GM12864 (cell line): ENCODE results near the gene ATP5PD.
"Not testable (repeated sequence)": the region's sequence is repeated elsewhere in the genome, so short reads cannot be mapped to it uniquely, and the experiment has no call there.

Experiments used
- DNase-seq: peaks from one replicate; pipeline ENCODE4 v3.0.0-alpha.2; 2011; ENCODE audit warnings: low read depth
- H3K4me3 ChIP-seq: 2 replicates; pipeline ENCODE4 v1.5.1; 2011; ENCODE audit warnings: mild to moderate bottlenecking, low read depth, low read length, control low read depth
- TF ChIP-seq, protein P1 (sequence below): IDR thresholded peaks from 2 replicates; pipeline ENCODE4 v1.5.1; 2011; ENCODE audit warnings: low read depth, mild to moderate bottlenecking, moderate library complexity, low read length, control low read depth, inconsistent platforms; ENCODE audit errors: missing control alignments

The ATP5PD gene

DNA sequence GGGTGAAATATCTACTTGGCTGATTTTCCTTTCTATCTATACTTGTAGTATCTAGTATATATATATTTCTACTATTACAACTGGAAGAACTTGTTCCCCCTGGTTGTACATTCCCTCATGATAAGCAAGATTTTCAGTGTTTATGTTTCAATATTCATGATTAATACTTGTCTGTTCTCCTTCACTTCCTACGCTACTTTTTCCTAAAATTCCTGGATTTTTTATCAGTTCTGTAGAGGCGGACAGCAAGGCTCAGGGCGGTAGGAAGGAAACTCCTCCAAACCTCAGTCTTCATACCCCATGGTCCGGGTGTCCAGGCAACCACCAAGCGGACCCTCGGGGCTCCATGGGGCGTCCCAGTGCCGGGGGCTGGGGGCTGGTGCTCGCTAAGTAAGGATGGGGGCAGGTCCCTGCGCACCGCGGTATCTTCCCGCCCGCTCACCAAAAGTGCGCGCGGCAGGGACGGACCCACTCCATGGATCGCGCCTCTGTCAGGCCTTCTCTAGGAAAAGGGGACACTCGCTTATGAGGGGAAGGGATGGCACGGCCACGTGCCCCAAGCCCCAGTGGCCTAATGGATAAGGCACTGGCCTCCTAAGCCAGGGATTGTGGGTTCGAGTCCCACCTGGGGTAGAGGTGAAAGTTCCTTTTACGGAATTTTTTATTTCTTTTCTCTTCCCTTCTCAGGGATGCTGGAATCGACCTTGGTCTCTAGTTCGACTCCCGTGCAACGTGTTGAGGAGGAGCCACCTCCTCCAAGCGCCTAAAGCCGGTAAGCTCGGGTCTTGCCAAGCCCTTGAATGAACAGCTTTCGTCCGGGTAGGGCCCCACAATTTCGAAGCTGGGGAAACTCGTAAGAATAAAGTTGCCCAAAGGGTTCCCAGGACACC lies 13.2 kb downstream of the ATP5PD start:
- peak; percentile 55 for DNase-seq
- TF ChIP-seq, protein P1, sequence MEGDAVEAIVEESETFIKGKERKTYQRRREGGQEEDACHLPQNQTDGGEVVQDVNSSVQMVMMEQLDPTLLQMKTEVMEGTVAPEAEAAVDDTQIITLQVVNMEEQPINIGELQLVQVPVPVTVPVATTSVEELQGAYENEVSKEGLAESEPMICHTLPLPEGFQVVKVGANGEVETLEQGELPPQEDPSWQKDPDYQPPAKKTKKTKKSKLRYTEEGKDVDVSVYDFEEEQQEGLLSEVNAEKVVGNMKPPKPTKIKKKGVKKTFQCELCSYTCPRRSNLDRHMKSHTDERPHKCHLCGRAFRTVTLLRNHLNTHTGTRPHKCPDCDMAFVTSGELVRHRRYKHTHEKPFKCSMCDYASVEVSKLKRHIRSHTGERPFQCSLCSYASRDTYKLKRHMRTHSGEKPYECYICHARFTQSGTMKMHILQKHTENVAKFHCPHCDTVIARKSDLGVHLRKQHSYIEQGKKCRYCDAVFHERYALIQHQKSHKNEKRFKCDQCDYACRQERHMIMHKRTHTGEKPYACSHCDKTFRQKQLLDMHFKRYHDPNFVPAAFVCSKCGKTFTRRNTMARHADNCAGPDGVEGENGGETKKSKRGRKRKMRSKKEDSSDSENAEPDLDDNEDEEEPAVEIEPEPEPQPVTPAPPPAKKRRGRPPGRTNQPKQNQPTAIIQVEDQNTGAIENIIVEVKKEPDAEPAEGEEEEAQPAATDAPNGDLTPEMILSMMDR: no peak
- H3K4me3 ChIP-seq: peak overlapping the region; percentile 90

DNA sequence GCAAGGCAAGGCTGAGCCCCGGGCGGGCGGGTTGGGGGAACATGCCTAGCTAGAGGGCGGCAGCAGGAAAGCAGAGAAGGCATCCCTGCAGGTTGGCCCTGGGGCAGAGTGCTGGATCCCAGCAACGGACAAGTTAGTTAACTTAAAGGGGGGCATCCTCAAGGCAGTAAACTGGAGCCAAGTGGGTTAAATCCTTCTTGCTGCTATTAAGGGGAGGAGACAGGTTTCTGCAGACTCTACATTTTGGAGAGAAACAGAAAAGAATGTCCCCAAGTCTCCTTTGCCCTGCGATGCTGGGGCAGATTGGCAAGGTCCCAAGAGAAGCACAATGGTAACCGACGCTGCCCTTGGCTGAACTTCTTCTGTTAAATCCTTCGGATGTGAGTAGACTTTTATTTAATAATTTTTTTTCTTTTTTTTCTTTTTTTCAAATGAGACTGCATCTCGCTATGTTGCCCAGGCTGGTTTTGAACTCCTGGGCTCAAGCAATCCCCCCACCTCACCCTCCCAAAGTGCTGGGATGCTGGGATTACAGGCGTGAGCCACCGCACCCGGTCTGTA lies 14.0 kb downstream of the ATP5PD start:
- peak overlapping the region; percentile 22 for H3K4me3 ChIP-seq
- TF ChIP-seq, protein P1: no peak
- DNase-seq: no peak

DNA sequence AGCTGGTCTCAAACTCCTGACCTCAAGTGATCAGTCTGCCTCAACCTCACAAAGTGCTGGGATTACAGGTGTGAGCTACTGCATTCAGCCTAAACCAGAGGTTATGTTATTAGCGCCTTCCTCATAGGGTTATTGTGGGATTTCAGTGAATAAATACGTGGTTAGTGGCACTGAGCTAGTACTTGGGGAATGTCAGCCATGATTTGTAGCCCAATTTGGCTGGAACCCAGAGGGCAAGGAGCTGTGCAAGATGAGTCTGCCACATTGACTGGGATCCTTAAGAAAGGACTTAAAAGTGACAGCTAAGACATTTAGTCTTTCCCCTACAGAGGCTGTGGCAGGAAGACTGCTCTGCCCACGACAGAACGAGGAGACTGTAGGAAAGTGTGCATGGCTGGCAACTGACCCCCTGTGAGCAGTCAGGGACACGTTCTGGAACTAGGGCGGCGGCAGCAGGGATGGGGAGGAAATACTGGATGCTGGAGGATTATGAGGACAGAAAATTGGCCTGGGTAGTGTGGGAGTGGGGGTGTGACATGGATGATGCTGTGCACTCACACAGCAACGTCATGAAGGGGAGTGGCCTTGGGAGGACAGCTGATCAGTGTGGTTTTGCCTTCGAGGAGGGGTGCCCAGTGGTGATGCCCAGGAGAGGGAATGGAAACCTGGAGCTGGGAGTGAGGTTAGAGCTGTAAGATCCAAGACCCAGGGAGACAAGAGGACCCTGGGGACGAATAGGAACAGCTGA lies 14.6 kb downstream of the ATP5PD start:
- TF ChIP-seq, protein P1: no peak
- H3K4me3 ChIP-seq: peak overlapping the region; percentile 22
- no peak for DNase-seq

DNA sequence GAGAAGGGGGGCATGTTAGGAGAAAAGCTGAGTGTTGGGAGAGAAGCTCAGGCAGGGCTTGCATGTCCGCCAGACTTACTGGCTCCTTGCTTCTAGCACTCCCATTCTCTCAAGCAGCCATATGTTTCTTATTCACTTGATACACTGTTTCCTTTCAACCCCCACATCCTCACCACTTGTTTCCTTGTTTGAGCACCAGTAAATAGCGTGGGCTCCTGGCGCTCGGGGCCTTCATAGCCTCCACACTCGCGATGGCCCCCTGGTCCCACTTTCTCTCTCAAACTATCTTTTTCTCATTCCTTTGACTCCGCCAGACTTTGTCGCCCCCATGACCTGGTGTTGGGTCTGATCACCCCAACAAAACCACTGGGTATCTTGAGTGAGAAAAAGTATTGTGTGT lies 16.6 kb downstream of the ATP5PD start:
- DNase-seq: no peak
- H3K4me3 ChIP-seq: no peak overlapping the region
- TF ChIP-seq, protein P1: no peak

GRCh38 chr17:75026650-75027049 lies 20.1 kb downstream of the ATP5PD start:
- H3K4me3 ChIP-seq, DNase-seq: not testable (repeated sequence)

DNA sequence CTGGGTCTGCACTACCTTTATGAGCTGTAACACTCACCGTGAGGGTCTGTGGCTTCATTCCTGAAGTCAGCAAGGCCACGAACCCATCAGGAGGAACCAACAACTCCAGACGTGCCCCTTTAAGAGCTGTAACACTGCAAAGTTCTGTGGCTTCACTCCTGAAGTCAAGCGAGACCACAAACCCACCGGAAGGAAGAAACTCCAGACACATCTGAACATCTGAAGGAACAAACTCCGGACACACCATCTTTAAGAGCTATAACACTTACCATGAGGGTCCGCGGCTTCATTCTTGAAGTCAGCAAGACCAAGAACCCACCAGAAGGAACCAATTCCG lies 21.4 kb downstream of the ATP5PD start:
- not testable (repeated sequence) for DNase-seq, H3K4me3 ChIP-seq

DNA sequence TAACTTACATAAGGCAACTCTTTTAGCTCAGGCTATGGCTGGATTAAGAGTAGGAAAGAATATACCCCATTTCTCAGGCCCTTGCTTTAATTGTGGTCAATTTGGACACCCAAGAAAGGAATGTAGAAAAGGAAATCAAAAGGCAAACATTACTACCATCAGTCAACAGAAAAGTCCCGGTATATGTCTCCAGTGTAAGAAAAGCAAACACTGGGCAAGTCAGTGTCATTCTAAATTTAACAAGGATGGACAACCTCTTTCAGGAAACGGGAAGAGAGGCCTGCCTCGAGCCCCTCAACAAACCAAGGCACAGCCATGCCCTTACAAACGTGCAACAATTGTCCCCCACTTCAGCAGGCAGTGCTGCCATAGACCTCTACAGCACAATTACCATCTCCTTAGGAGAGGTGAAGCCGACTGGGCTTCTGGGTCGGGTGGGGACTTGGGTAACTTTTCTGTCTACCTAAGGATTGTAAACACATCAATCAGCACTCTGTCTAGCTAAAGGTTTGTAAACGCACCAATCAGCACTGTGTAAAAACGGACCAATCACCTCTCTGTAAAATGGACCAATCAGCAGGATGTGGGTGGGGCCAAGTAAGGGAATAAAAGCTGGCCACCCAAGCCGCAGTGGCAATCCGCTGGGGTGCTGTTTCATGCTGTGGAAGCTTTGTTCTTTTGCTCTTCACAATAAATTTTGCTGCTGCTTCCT lies 21.9 kb downstream of the ATP5PD start:
- DNase-seq: no peak
- TF ChIP-seq, protein P1: no peak
- H3K4me3 ChIP-seq: no peak overlapping the region
